GM23338 (cell line): ENCODE measurements around the gene PIAS1. TPM values are rescaled to one million over a fixed set of nuclear protein-coding genes. Genes with fewer than 3 reads are reported as not detected.

Source experiments
- ATAC-seq: fragments of 200-7000 bp; cut with Tn5 transposase; 3 replicates; pipeline ENCODE4 v1.9.1; 2020
- DNase-seq: peaks from one replicate; pipeline ENCODE4 v3.0.0-alpha.2; 2015; ENCODE audit warnings: low spot score
- H2AFZ ChIP-seq: fragments of 200-600 bp; sonication (generic); 2 replicates; pipeline ENCODE4 v1.8.0; 2016; ENCODE audit warnings: antibody characterized with exemption, mild to moderate bottlenecking, moderate library complexity
- H3F3A ChIP-seq: fragments of 200-600 bp; sonication (generic); replicated peaks from 2 replicates; pipeline ENCODE4 v1.8.0; 2017; ENCODE audit warnings: antibody characterized with exemption, mixed run types, low read depth
- H3K27ac ChIP-seq: fragments of 200-600 bp; sonication (generic); 2 replicates; pipeline ENCODE4 v1.6.1; 2016; ENCODE audit warnings: low read depth
- H3K27me3 ChIP-seq: fragments of 200-600 bp; sonication (generic); 2 replicates; pipeline ENCODE4 v1.8.0; 2016; ENCODE audit warnings: mild to moderate bottlenecking, mixed run types, moderate library complexity; ENCODE audit not compliant: insufficient read depth
- H3K36me3 ChIP-seq: fragments of 200-600 bp; sonication (generic); 2 replicates; pipeline ENCODE4 v1.8.0; 2016; ENCODE audit warnings: mild to moderate bottlenecking; ENCODE audit not compliant: insufficient read depth
- H3K4me1 ChIP-seq: fragments of 200-600 bp; sonication (generic); 2 replicates; pipeline ENCODE4 v1.8.0; 2016; ENCODE audit warnings: mild to moderate bottlenecking, moderate library complexity; ENCODE audit not compliant: insufficient read depth
- H3K4me2 ChIP-seq: fragments of 200-600 bp; sonication (generic); 2 replicates; pipeline ENCODE4 v1.7.1; 2017; ENCODE audit warnings: mixed run types
- H3K4me3 ChIP-seq: fragments of 200-600 bp; sonication (generic); 2 replicates; pipeline ENCODE4 v1.6.1; 2016; ENCODE audit warnings: mixed run types
- H3K79me2 ChIP-seq: fragments of 200-600 bp; sonication (generic); replicated peaks from 2 replicates; pipeline ENCODE4 v1.8.0; 2017; ENCODE audit warnings: mild to moderate bottlenecking; ENCODE audit not compliant: insufficient read depth
- H3K9me2 ChIP-seq: fragments of 200-600 bp; sonication (generic); 2 replicates; pipeline ENCODE4 v1.8.0; 2017; ENCODE audit not compliant: insufficient read depth
- H4K20me1 ChIP-seq: fragments of 200-600 bp; sonication (generic); replicated peaks from 2 replicates; pipeline ENCODE4 v1.8.0; 2017; ENCODE audit warnings: mild to moderate bottlenecking; ENCODE audit not compliant: insufficient read depth
- H3K27ac Mint-ChIP-seq: 2 replicates; pipeline ENCODE4 v1.8.0; 2020; ENCODE audit warnings: inconsistent platforms, mild to moderate bottlenecking, moderate library complexity, mixed read lengths
- H3K27me3 Mint-ChIP-seq: 3 replicates; pipeline ENCODE4 v1.8.0; 2022; ENCODE audit warnings: low read depth, mild to moderate bottlenecking, moderate library complexity, mixed read lengths, inconsistent platforms; ENCODE audit not compliant: insufficient read depth, poor library complexity
- H3K36me3 Mint-ChIP-seq: 3 replicates; pipeline ENCODE4 v1.8.0; 2021; ENCODE audit warnings: low read depth, mild to moderate bottlenecking, inconsistent platforms, moderate library complexity, mixed read lengths
- H3K4me1 Mint-ChIP-seq: 3 replicates; pipeline ENCODE4 v1.8.0; 2020; ENCODE audit warnings: mild to moderate bottlenecking, inconsistent platforms, mixed read lengths
- H3K4me3 Mint-ChIP-seq: 3 replicates; pipeline ENCODE4 v1.8.0; 2021; ENCODE audit warnings: moderate library complexity, mild to moderate bottlenecking, inconsistent platforms, mixed read lengths
- H3K9me3 Mint-ChIP-seq: 3 replicates; pipeline ENCODE4 v1.8.0; 2020; ENCODE audit warnings: moderate library complexity, mild to moderate bottlenecking, inconsistent platforms, mixed read lengths
- CREB1 ChIP-seq: fragments of 250-450 bp; sonication (Bioruptor Pico); IDR thresholded peaks from 2 replicates; pipeline ENCODE4 v1.5.0; 2020; ENCODE audit warnings: low read depth, mild to moderate bottlenecking, moderate library complexity
- CTCF ChIP-seq, 2 experiments: fragments of 200-600 bp in 1 of 2; sonication (generic) in 1 of 2; conservative IDR thresholded peaks; 2 replicates each; pipeline versions ENCODE4 v1.5.1 to v1.6.1; 2016 to 2017; ENCODE audit warnings: antibody characterized with exemption in 2 of 2, low read depth in 2 of 2, mild to moderate bottlenecking in 2 of 2, moderate library complexity in 1 of 2
- EZH2 ChIP-seq: fragments of 200-600 bp; sonication (generic); IDR thresholded peaks from one replicate; pipeline ENCODE4 v1.8.0; 2017; ENCODE audit warnings: antibody characterized with exemption, mild to moderate bottlenecking, low read depth; ENCODE audit not compliant: unreplicated experiment
- EZH2phosphoT487 ChIP-seq: fragments of 200-600 bp; sonication (generic); IDR thresholded peaks from one replicate; pipeline ENCODE4 v1.8.1; 2018; ENCODE audit warnings: antibody characterized with exemption; ENCODE audit not compliant: unreplicated experiment
- JUNB ChIP-seq: IDR thresholded peaks from one replicate; pipeline ENCODE4 v1.6.1; 2016; ENCODE audit warnings: antibody characterized with exemption; ENCODE audit not compliant: unreplicated experiment
- NANOG ChIP-seq: IDR thresholded peaks from 2 replicates; pipeline ENCODE4 v1.6.1; 2016; ENCODE audit warnings: antibody characterized with exemption, borderline replicate concordance
- POLR2AphosphoS5 ChIP-seq: IDR thresholded peaks from 2 replicates; pipeline ENCODE4 v1.6.1; 2016; ENCODE audit warnings: antibody characterized with exemption, low read depth
- STAT1 ChIP-seq: IDR thresholded peaks from one replicate; pipeline ENCODE4 v1.6.1; 2016; ENCODE audit warnings: antibody characterized with exemption; ENCODE audit not compliant: unreplicated experiment
- ZNF114 ChIP-seq: fragments of 250-450 bp; sonication (Bioruptor Pico); IDR thresholded peaks from 2 replicates; pipeline ENCODE4 v1.5.0; 2020; ENCODE audit warnings: mild to moderate bottlenecking, moderate library complexity
- ZNF331 ChIP-seq: fragments of 250-450 bp; sonication (Bioruptor Pico); IDR thresholded peaks from 2 replicates; pipeline ENCODE4 v1.5.0; 2020; ENCODE audit warnings: low read depth, mild to moderate bottlenecking, moderate library complexity
- ZNF462 ChIP-seq: fragments of 250-450 bp; sonication (Bioruptor Pico); IDR thresholded peaks from 2 replicates; pipeline ENCODE4 v1.5.0; 2020; ENCODE audit warnings: mild to moderate bottlenecking, moderate library complexity
- polyA plus RNA-seq: library from polyadenylated mRNA; unstranded; fragments of >200 nt; fragmentation: Nextera tagmentation; extraction: Ambion mirVana; gene quantifications from 2 replicates; pipeline ENCODE4 v1.2.1, GENCODE V29; 2016
- total RNA-seq: library from RNA; depleted of rRNA; stranded (reverse); fragments of >200 nt; shearing (Covaris generic); gene quantifications from 2 replicates; pipeline ENCODE4 v1.2.3, GENCODE V29; 2014
- TF ChIP-seq, protein P1 (sequence below): IDR thresholded peaks from 2 replicates; pipeline ENCODE4 v1.6.1; 2016; ENCODE audit warnings: antibody characterized with exemption
- TF ChIP-seq, protein P2 (sequence below): IDR thresholded peaks from one replicate; pipeline ENCODE4 v1.6.1; 2018; ENCODE audit warnings: antibody characterized with exemption; ENCODE audit not compliant: unreplicated experiment

PIAS1 gene
- total and polyA plus RNA-seq, 2 experiments from 2014 or later: 30.7 to 32.1 TPM

DNA sequence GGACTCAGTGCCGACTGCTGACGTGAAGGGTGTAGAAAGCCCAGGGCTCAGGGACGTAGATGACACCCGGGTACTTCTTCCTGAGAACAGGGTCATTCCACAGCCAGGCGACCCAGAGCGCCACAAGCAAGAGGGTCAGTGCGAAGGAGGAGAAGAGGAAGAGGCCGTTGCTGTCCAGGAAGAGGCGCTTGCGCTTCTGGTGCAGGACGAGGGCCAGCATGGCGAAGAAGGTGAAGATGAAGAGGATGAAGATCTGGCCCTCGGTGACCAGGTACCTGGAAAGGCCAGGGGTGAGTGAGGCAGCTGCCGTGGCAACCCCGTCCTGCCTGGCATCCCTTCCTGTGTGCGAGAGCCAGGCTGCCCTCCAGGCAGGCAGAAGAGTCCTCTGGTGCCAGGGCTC lies 154.0 kb downstream of the PIAS1 start:
- H3K36me3 ChIP-seq: no peaks in the 10 kb centered on the region
- H3K27me3 Mint-ChIP-seq: peaks cover 24% of the 10 kb centered on the region
- no peak overlapping the region for H2AFZ ChIP-seq
- no peak overlapping the region for H3K27ac Mint-ChIP-seq
- ATAC-seq: no peak
- H3K27me3 ChIP-seq: no peaks in the 10 kb centered on the region
- H3K79me2 ChIP-seq: peaks cover 32% of the 10 kb centered on the region
- peaks cover 57% of the 10 kb centered on the region for H3K4me1 Mint-ChIP-seq
- no peak overlapping the region for H3K4me3 ChIP-seq
- no peaks in the 10 kb centered on the region for H3K9me3 Mint-ChIP-seq
- H3K4me1 ChIP-seq: peaks cover 32% of the 10 kb centered on the region
- H3K27ac ChIP-seq: no peak overlapping the region
- H3K9me2 ChIP-seq: no peaks in the 10 kb centered on the region
- TF ChIP-seq CREB1 (CRISPR knock-in tag) (no peak), EZH2 (no peak), JUNB (no peak), POLR2AphosphoS5 (no peak), ZNF462 (no peak), ZNF114 (no peak), ZNF331 (CRISPR knock-in tag) (no peak), NANOG (no peak), STAT1 (no peak), CTCF (conservative IDR thresholded peaks at IDR 0.05; ENCODE audit: low read depth in 2 of 2) (no peak), EZH2phosphoT487 (no peak)
- TF ChIP-seq, protein P1, sequence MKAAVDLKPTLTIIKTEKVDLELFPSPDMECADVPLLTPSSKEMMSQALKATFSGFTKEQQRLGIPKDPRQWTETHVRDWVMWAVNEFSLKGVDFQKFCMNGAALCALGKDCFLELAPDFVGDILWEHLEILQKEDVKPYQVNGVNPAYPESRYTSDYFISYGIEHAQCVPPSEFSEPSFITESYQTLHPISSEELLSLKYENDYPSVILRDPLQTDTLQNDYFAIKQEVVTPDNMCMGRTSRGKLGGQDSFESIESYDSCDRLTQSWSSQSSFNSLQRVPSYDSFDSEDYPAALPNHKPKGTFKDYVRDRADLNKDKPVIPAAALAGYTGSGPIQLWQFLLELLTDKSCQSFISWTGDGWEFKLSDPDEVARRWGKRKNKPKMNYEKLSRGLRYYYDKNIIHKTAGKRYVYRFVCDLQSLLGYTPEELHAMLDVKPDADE: no peak
- TF ChIP-seq, protein P2, sequence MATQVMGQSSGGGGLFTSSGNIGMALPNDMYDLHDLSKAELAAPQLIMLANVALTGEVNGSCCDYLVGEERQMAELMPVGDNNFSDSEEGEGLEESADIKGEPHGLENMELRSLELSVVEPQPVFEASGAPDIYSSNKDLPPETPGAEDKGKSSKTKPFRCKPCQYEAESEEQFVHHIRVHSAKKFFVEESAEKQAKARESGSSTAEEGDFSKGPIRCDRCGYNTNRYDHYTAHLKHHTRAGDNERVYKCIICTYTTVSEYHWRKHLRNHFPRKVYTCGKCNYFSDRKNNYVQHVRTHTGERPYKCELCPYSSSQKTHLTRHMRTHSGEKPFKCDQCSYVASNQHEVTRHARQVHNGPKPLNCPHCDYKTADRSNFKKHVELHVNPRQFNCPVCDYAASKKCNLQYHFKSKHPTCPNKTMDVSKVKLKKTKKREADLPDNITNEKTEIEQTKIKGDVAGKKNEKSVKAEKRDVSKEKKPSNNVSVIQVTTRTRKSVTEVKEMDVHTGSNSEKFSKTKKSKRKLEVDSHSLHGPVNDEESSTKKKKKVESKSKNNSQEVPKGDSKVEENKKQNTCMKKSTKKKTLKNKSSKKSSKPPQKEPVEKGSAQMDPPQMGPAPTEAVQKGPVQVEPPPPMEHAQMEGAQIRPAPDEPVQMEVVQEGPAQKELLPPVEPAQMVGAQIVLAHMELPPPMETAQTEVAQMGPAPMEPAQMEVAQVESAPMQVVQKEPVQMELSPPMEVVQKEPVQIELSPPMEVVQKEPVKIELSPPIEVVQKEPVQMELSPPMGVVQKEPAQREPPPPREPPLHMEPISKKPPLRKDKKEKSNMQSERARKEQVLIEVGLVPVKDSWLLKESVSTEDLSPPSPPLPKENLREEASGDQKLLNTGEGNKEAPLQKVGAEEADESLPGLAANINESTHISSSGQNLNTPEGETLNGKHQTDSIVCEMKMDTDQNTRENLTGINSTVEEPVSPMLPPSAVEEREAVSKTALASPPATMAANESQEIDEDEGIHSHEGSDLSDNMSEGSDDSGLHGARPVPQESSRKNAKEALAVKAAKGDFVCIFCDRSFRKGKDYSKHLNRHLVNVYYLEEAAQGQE: no peak
- peaks cover 15% of the 10 kb centered on the region for H3F3A ChIP-seq
- H3K4me2 ChIP-seq: no peak overlapping the region
- peaks cover 20% of the 10 kb centered on the region for H4K20me1 ChIP-seq
- no peak overlapping the region for H3K4me3 Mint-ChIP-seq
- peaks cover 12% of the 10 kb centered on the region for H3K36me3 Mint-ChIP-seq
- DNase-seq: no peak
